ENCODE measurements around the gene UBASH3A.

UBASH3A gene

GRCh38 chr21:42471716-42472330, 68.1 kb downstream of the UBASH3A start:
- H3K4me1 Mint-ChIP-seq (ENCODE audit: low read depth) = peaks cover 5% of the 10 kb centered on the region
- H3K4me3 Mint-ChIP-seq = no peak overlapping the region
- H3K36me3 Mint-ChIP-seq = no peaks in the 10 kb centered on the region
- H3K27ac Mint-ChIP-seq = no peak overlapping the region
- H3K27me3 Mint-ChIP-seq = no peaks in the 10 kb centered on the region
- no peaks in the 10 kb centered on the region for H3K9me3 Mint-ChIP-seq (ENCODE audit: low read depth)

- Mint-ChIP-seq H3K9me3 (ENCODE audit: low read depth) (no peaks in the 10 kb centered on the region), H3K27me3 (no peaks in the 10 kb centered on the region), H3K4me3 (no peak overlapping the region), H3K27ac (no peak overlapping the region), H3K4me1 (ENCODE audit: low read depth) (peaks cover 2% of the 10 kb centered on the region), H3K36me3 (no peaks in the 10 kb centered on the region)
Measured at GRCh38 chr21:42472521-42472920, 68.8 kb downstream of the UBASH3A start.

GRCh38 chr21:42473498-42474042, 69.9 kb downstream of the UBASH3A start:
- Mint-ChIP-seq H3K4me3 (no peak overlapping the region), H3K9me3 (ENCODE audit: low read depth) (no peaks in the 10 kb centered on the region), H3K4me1 (ENCODE audit: low read depth) (no peaks in the 10 kb centered on the region), H3K36me3 (no peaks in the 10 kb centered on the region), H3K27ac (no peak overlapping the region), H3K27me3 (no peaks in the 10 kb centered on the region)

GRCh38 chr21:42474043-42474831, 70.5 kb downstream of the UBASH3A start:
- no peaks in the 10 kb centered on the region for H3K36me3 Mint-ChIP-seq
- H3K4me3 Mint-ChIP-seq = no peak overlapping the region
- H3K9me3 Mint-ChIP-seq (ENCODE audit: low read depth) = no peaks in the 10 kb centered on the region
- H3K27ac Mint-ChIP-seq = no peak overlapping the region
- no peaks in the 10 kb centered on the region for H3K27me3 Mint-ChIP-seq
- H3K4me1 Mint-ChIP-seq (ENCODE audit: low read depth) = no peaks in the 10 kb centered on the region

GRCh38 chr21:42475036-42475435, 71.3 kb downstream of the UBASH3A start:
- Mint-ChIP-seq H3K9me3 (ENCODE audit: low read depth) (no peaks in the 10 kb centered on the region), H3K36me3 (no peaks in the 10 kb centered on the region), H3K27me3 (no peaks in the 10 kb centered on the region), H3K4me3 (no peak overlapping the region), H3K4me1 (ENCODE audit: low read depth) (no peaks in the 10 kb centered on the region), H3K27ac (no peak overlapping the region)

GRCh38 chr21:42475526-42476387, 72.1 kb downstream of the UBASH3A start:
- H3K27ac Mint-ChIP-seq = no peak overlapping the region
- no peak overlapping the region for H3K4me3 Mint-ChIP-seq
- H3K9me3 Mint-ChIP-seq (ENCODE audit: low read depth) = no peaks in the 10 kb centered on the region
- H3K27me3 Mint-ChIP-seq = no peaks in the 10 kb centered on the region
- no peaks in the 10 kb centered on the region for H3K36me3 Mint-ChIP-seq
- H3K4me1 Mint-ChIP-seq (ENCODE audit: low read depth) = no peaks in the 10 kb centered on the region

- Mint-ChIP-seq H3K4me1 (ENCODE audit: low read depth) (no peaks in the 10 kb centered on the region), H3K36me3 (no peaks in the 10 kb centered on the region), H3K27ac (no peak overlapping the region), H3K9me3 (ENCODE audit: low read depth) (no peaks in the 10 kb centered on the region), H3K27me3 (no peaks in the 10 kb centered on the region), H3K4me3 (no peak overlapping the region)
Measured at GRCh38 chr21:42476388-42477331, 73.0 kb downstream of the UBASH3A start.

- no peak overlapping the region for H3K4me3 Mint-ChIP-seq
- H3K27ac Mint-ChIP-seq = no peak overlapping the region
- no peaks in the 10 kb centered on the region for H3K9me3 Mint-ChIP-seq (ENCODE audit: low read depth)
- H3K36me3 Mint-ChIP-seq = no peaks in the 10 kb centered on the region
- no peaks in the 10 kb centered on the region for H3K4me1 Mint-ChIP-seq (ENCODE audit: low read depth)
- H3K27me3 Mint-ChIP-seq = no peaks in the 10 kb centered on the region
Measured at GRCh38 chr21:42478504-42478903, 74.8 kb downstream of the UBASH3A start.

GRCh38 chr21:42479582-42479981, 75.9 kb downstream of the UBASH3A start:
- Mint-ChIP-seq H3K9me3 (ENCODE audit: low read depth) (no peaks in the 10 kb centered on the region), H3K27ac (no peak overlapping the region), H3K36me3 (no peaks in the 10 kb centered on the region), H3K4me3 (no peak overlapping the region), H3K27me3 (no peaks in the 10 kb centered on the region), H3K4me1 (ENCODE audit: low read depth) (no peaks in the 10 kb centered on the region)

- Mint-ChIP-seq H3K27me3 (no peaks in the 10 kb centered on the region), H3K36me3 (no peaks in the 10 kb centered on the region), H3K4me1 (ENCODE audit: low read depth) (no peaks in the 10 kb centered on the region), H3K9me3 (ENCODE audit: low read depth) (no peaks in the 10 kb centered on the region), H3K4me3 (no peak overlapping the region), H3K27ac (no peak overlapping the region)
Measured at GRCh38 chr21:42480736-42481135, 77.0 kb downstream of the UBASH3A start.

- Mint-ChIP-seq H3K27ac (no peak overlapping the region), H3K9me3 (ENCODE audit: low read depth) (no peaks in the 10 kb centered on the region), H3K4me1 (ENCODE audit: low read depth) (no peaks in the 10 kb centered on the region), H3K27me3 (no peaks in the 10 kb centered on the region), H3K4me3 (no peak overlapping the region), H3K36me3 (no peaks in the 10 kb centered on the region)
Measured at GRCh38 chr21:42481169-42481568, 77.5 kb downstream of the UBASH3A start.

GRCh38 chr21:42484966-42485365, 81.3 kb downstream of the UBASH3A start:
- H3K9me3 Mint-ChIP-seq (ENCODE audit: low read depth) = no peaks in the 10 kb centered on the region
- no peaks in the 10 kb centered on the region for H3K27me3 Mint-ChIP-seq
- H3K36me3 Mint-ChIP-seq = no peaks in the 10 kb centered on the region
- no peak overlapping the region for H3K27ac Mint-ChIP-seq
- no peak overlapping the region for H3K4me3 Mint-ChIP-seq
- no peaks in the 10 kb centered on the region for H3K4me1 Mint-ChIP-seq (ENCODE audit: low read depth)

- Mint-ChIP-seq H3K36me3 (no peaks in the 10 kb centered on the region), H3K9me3 (ENCODE audit: low read depth) (no peaks in the 10 kb centered on the region), H3K27me3 (no peaks in the 10 kb centered on the region), H3K4me3 (no peak overlapping the region), H3K27ac (no peak overlapping the region), H3K4me1 (ENCODE audit: low read depth) (no peaks in the 10 kb centered on the region)
Measured at GRCh38 chr21:42486072-42486471, 82.4 kb downstream of the UBASH3A start.

GRCh38 chr21:42486531-42486930, 82.8 kb downstream of the UBASH3A start:
- Mint-ChIP-seq H3K9me3 (ENCODE audit: low read depth) (no peaks in the 10 kb centered on the region), H3K4me1 (ENCODE audit: low read depth) (no peaks in the 10 kb centered on the region), H3K4me3 (no peak overlapping the region), H3K27ac (no peak overlapping the region), H3K27me3 (no peaks in the 10 kb centered on the region), H3K36me3 (no peaks in the 10 kb centered on the region)
